Right lobe of liver (tissue), 6 donors: Measurements from ENCODE around the gene ZBTB7C. TPM values are rescaled to one million over a fixed set of nuclear protein-coding genes. Genes with fewer than 3 reads are reported as not detected.
A peak's percentile ranks its signal among the peaks of the same experiment; 100 is the strongest.

ENCODE experiments used
- ATAC-seq, 4 donors: fragments of 200-7000 bp; cut with Tn5 transposase; one replicate each; pipeline ENCODE4 v1.9.1; 2020; ENCODE audit warnings: mild to moderate bottlenecking in 4 of 4, moderate library complexity in 4 of 4
- DNase-seq, 3 donors: peaks; one replicate each; pipeline ENCODE4 v3.0.0-alpha.2; 2020
- H3K27ac ChIP-seq, 3 donors: fragments of 200-600 bp; one replicate each; pipeline ENCODE4 v1.8.0; 2022
- H3K27me3 ChIP-seq, 2 donors: fragments of 200-600 bp; one replicate each; pipeline ENCODE4 v1.8.0; 2022
- H3K36me3 ChIP-seq, 4 donors: fragments of 200-600 bp; sonication (generic) in 1 of 4; one replicate each; pipeline versions ENCODE4 v1.5.1 to v1.8.0; 2017 to 2022; ENCODE audit warnings: control low read depth in 1 of 4
- H3K4me1 ChIP-seq, 4 donors: fragments of 200-600 bp; sonication (generic) in 1 of 4; one replicate each; pipeline versions ENCODE4 v1.5.1 to v1.8.0; 2017 to 2022; ENCODE audit warnings: control low read depth in 1 of 4
- H3K4me3 ChIP-seq, 3 donors: fragments of 200-600 bp; one replicate each; pipeline ENCODE4 v1.8.0; 2022
- H3K9me3 ChIP-seq, 4 donors: fragments of 200-600 bp; sonication (generic) in 1 of 4; one replicate each; pipeline versions ENCODE4 v1.5.1 to v1.8.0; 2017 to 2022; ENCODE audit warnings: control low read depth in 1 of 4
- POLR2A ChIP-seq: fragments of 450-650 bp; IDR thresholded peaks from one replicate; pipeline ENCODE4 v1.6.1; 2017; ENCODE audit warnings: antibody characterized with exemption, mild to moderate bottlenecking
- WGBS: methylation state at CpG from one replicate; pipeline ENCODE4 v1.1.6; 2018; ENCODE audit warnings: low coverage, low lambda C conversion rate; ENCODE audit not compliant: insufficient coverage; ENCODE audit errors: missing lambda C conversion rate; 5-methylcytosine and 5-hydroxymethylcytosine counted together
- intact Hi-C, 2 donors: fragments of 100-400 bp; cut with DNase I; formaldehyde crosslinking; loops; one replicate each; pipeline versions ENCODE4 v1.11.2 to v1.14.1; 2022
- total RNA-seq, 6 experiments: library from RNA; depleted of rRNA in 2 of 6; stranded (reverse); fragments of >200 nt in 2 of 6; fragmentation: NEBNext Ultra II Directional in 3 of 6; extraction: Animal tissue kit (Norgen Biotek cat#: 25700) in 3 of 6; gene quantifications; one replicate each; pipeline versions ENCODE4 v1.1.0 to v1.2.4, GENCODE V29; 2016 to 2023
- TF ChIP-seq, protein P1 (sequence below), 4 donors: fragments of 200-600 bp in 3 of 4; fragments of 450-650 bp in 1 of 4; IDR thresholded peaks; one replicate each; pipeline versions ENCODE4 v1.5.1 to v1.8.0; 2016 to 2022; ENCODE audit warnings: antibody characterized with exemption in 4 of 4, mild to moderate bottlenecking in 2 of 4
- donor health status: DM: no; HTN: yes; CAD: no.
- donor health status: DM: no; HTN: no; CAD: no.
- donor health status: DM: no; HTN: no; CAD: no.
- donor health status: DM: no; HTN: yes; CAD: no.
- donor health status: DM: no; HTN: yes; CAD: no.

The ZBTB7C gene
- total RNA-seq, 6 experiments from 2014 or later, result 1.1 to 1.7 (median 1.3) TPM

DNA sequence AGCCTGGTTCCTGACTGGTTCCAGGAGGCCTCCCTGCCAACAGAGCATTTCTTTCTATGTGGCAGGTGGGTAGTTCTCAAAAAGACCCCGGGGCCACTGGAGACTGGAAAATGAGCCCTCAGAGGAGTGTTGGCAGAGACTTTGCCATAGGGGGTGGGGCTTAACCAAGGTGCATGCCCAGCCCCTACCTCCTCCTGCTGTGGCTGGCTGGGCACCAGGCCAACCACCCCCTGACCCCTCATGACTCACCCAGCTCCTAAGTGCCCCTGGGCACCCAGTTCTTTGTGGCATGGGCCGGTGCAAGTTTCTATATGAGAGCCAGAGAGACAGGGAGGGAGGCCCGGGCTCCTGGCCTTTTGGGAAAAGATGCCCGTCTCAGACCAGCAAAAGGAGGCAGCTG is 380.5 kb downstream of the ZBTB7C start:
- DNase-seq, result no peak

DNA sequence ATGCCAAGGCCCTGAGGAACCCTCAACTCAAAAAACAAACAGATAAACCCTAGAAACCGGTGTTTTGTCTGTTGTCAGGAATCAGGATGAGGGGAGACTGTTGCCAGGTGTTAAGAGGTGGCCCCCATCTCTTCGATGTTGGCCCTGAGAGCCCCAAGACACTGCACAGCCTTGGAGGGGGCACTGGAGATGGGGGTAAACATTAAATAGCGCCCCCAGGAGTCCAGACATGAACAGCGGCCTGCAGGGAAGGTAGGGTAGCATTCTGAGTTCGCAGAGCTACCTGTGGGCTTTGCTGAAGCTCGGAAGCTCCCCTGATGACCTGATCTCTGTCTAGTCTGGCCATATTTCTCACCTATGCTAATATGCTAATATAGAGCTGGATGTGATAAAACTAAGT is 381.1 kb downstream of the ZBTB7C start:
- Histone ChIP-seq H3K27me3 (no peaks in the 10 kb centered on the region), H3K36me3 (no peaks in the 10 kb centered on the region), H3K9me3 (no peaks in the 10 kb centered on the region), H3K4me1 (no peaks in the 10 kb centered on the region), H3K27ac (no peak overlapping the region), H3K4me3 (no peak overlapping the region)
- ATAC-seq (no peak), DNase-seq (no peak)
- 90% methylated on average over 2 of the region's 6 CpGs for WGBS
- intact Hi-C loops, result loop anchor here (5.0 to 10.0 kb wide), 2 partner anchors 253 to 419 kb away; no protein-coding TSS in a partner anchor
- no peak for TF ChIP-seq POLR2A
- TF ChIP-seq, protein P1, sequence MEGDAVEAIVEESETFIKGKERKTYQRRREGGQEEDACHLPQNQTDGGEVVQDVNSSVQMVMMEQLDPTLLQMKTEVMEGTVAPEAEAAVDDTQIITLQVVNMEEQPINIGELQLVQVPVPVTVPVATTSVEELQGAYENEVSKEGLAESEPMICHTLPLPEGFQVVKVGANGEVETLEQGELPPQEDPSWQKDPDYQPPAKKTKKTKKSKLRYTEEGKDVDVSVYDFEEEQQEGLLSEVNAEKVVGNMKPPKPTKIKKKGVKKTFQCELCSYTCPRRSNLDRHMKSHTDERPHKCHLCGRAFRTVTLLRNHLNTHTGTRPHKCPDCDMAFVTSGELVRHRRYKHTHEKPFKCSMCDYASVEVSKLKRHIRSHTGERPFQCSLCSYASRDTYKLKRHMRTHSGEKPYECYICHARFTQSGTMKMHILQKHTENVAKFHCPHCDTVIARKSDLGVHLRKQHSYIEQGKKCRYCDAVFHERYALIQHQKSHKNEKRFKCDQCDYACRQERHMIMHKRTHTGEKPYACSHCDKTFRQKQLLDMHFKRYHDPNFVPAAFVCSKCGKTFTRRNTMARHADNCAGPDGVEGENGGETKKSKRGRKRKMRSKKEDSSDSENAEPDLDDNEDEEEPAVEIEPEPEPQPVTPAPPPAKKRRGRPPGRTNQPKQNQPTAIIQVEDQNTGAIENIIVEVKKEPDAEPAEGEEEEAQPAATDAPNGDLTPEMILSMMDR (IDR thresholded peaks at IDR 0.05), result no peak

More for the DNA sequence above, 380.5 kb downstream of the ZBTB7C start:
- WGBS, result 83% methylated on average over 2 of the region's 4 CpGs
- H3K27me3 ChIP-seq, result no peaks in the 10 kb centered on the region
- H3K4me1 ChIP-seq, result no peaks in the 10 kb centered on the region
- no peak for TF ChIP-seq POLR2A
- TF ChIP-seq, protein P1 (IDR thresholded peaks at IDR 0.05), result no peak
- no peak overlapping the region for H3K27ac ChIP-seq
- intact Hi-C loops, result loop anchor here (5.0 to 10.0 kb wide), 2 partner anchors 254 to 419 kb away; no protein-coding TSS in a partner anchor
- ATAC-seq, result peak in 1 of 4 donors; percentile 8
- H3K4me3 ChIP-seq, result no peak overlapping the region
- no peaks in the 10 kb centered on the region for H3K36me3 ChIP-seq
- no peaks in the 10 kb centered on the region for H3K9me3 ChIP-seq

DNA sequence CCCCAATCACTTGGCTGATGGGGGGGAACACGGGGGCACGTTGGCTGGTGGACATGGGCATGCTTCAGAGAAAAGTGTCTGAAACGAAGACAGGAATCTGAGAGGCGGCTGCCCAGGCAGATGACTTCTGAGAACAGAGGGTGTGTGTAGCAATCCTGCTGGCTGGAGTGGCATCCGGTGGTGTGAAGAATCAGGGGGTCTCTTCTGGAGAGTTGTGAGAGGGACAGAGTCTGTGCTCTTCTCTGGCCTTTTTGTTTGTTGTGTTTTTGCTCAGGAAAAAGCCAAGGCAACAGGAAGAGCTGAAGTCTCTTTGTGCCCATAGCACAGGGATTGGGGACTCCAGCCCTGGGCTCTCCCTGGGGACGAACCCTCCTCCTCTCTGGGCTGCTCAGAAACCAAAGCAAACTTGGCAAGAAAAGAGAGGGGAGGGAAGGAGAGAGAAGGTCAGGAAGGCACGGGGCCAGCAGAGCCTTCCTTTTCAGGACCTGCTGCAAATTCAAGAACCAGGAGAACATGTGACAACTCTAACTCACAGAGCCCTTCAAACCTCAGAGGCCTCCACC is 381.7 kb downstream of the ZBTB7C start:
- intact Hi-C loops, result loop anchor here (5.0 to 10.0 kb wide), 2 partner anchors 253 to 420 kb away; no protein-coding TSS in a partner anchor
- Histone ChIP-seq H3K36me3 (no peaks in the 10 kb centered on the region), H3K9me3 (no peaks in the 10 kb centered on the region), H3K27me3 (no peaks in the 10 kb centered on the region), H3K4me1 (no peaks in the 10 kb centered on the region), H3K4me3 (no peak overlapping the region), H3K27ac (no peak overlapping the region)
- ATAC-seq, result no peak
- TF ChIP-seq POLR2A, result no peak
- TF ChIP-seq, protein P1 (IDR thresholded peaks at IDR 0.05), result no peak
- no peak for DNase-seq
- WGBS, result 51% methylated on average over 7 of the region's 7 CpGs

DNA sequence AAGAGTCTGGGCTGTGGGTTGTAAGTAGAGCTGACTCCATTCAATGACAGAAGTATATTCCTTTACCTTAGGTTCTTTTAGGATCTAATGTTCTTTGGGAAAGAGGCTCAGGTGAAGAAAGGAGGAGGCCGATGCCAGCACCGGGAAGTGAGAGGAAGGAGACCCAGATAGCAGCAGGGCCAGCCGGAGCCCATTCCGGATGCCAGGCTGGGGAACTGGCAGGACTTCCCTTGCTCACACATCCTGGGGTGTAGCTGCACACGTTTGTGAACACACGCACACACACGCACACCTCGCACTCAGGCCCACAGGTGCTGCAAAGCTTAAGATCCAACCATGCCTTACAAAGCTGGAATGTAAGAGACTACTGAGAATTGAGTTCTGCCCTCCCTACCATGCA is 383.0 kb downstream of the ZBTB7C start:
- Histone ChIP-seq H3K4me3 (no peak overlapping the region), H3K27ac (no peak overlapping the region), H3K36me3 (no peaks in the 10 kb centered on the region), H3K9me3 (no peaks in the 10 kb centered on the region), H3K27me3 (no peaks in the 10 kb centered on the region), H3K4me1 (no peaks in the 10 kb centered on the region)
- DNase-seq, result no peak
- ATAC-seq, result no peak
- intact Hi-C loops, result loop anchor here (5.0 to 10.0 kb wide), 2 partner anchors 251 to 421 kb away; no protein-coding TSS in a partner anchor
- TF ChIP-seq, protein P1 (IDR thresholded peaks at IDR 0.05), result no peak
- TF ChIP-seq POLR2A, result no peak
- 69% methylated on average over 8 of the region's 8 CpGs for WGBS
